GM10266 (cell line): ENCODE results near the gene KCNG2.

ENCODE experiments used
- DNase-seq: peaks from one replicate; pipeline ENCODE4 v3.0.0; 2012; ENCODE audit errors: extremely low spot score
- CTCF ChIP-seq: IDR thresholded peaks from 2 replicates; pipeline ENCODE4 v1.5.1; 2012; ENCODE audit warnings: mild to moderate bottlenecking, low read depth; ENCODE audit not compliant: control insufficient read depth, insufficient read depth; ENCODE audit errors: missing control alignments

KCNG2 gene

DNA sequence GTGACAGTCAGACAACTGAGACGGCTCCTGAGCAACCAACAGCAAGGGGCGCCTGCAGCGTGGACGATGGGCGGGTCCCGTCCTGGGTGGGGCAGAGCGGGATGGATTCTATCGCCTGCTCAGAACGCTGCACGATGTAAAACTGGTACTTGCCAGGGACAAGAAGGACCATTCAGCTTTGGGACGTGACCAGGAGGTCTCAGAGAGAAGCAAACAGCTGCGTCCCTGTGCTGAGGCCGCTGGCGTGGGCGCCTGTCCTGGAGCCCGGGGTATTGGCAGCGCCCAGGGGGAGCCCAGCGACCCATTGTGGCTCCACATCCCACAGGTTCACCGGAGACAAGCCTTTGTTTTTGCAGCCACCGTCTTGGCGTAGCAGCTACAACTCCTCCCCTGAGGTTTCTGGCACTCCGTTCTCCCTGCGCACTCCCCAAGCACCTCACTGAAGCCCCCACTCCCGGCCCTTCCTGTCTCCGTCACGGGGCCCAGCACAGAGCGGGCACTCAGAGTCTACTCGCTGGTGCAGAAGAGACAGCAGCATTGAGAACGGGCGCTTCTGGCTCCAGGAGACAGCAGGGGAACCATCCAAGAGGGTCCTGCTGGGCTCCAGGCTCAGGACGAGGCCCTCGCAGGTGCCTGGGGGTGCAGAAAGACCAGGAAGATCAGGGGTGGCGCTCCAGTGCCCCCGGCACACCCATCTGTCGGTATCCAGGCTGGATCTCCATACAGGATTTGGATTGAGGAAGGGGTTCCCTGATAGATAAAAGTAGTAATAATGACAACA, 22.1 kb upstream of the KCNG2 start:
- no peak for TF ChIP-seq CTCF

DNA sequence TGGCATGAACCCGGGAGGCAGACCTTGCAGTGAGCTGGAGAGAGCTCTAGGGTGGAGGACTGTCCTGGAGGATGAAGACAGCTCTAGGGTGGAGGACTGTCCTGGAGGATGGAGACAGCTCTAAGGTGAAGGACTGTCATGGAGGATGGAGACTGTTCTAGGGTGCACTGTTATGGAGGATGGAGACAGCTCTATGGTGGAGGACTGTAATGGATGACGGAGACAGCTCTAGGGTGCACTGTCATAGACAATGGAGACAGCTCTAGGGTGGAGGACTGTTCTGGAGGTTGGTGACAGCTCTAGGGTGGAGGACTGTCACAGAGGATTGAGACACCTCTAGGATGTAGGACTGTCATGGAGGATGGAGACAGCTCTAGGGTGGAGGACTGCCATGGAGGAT, 21.1 kb upstream of the KCNG2 start:
- DNase-seq, result no peak
- TF ChIP-seq CTCF, result no peak

More for the DNA sequence above, 22.1 kb upstream of the KCNG2 start:
- DNase-seq, result no peak

DNA sequence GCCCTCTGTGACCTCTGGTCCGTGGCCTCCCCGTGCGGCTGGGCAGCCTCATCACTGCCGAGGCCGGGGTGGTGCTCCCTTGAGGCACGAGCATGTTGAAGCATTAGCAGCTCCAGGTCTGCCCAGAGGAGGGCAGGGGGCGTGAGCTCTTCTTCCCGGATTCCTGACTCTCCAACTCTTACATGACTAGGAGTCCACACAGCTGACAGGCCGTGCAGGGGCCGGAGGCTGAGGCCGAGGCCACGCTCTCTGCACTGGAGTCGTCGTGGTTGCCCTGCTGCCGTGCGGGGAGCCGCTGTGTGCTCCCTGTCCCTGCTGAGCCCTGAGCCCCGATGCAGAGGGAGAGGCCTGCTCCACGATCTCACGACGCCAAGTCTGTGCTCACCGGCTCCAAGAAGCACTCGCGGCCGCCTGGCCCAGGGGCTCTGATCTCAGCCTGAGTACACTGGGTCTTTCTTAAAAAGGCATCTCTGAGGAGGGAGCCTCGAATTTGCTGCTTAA, 19.4 kb upstream of the KCNG2 start:
- no peak for TF ChIP-seq CTCF

DNA sequence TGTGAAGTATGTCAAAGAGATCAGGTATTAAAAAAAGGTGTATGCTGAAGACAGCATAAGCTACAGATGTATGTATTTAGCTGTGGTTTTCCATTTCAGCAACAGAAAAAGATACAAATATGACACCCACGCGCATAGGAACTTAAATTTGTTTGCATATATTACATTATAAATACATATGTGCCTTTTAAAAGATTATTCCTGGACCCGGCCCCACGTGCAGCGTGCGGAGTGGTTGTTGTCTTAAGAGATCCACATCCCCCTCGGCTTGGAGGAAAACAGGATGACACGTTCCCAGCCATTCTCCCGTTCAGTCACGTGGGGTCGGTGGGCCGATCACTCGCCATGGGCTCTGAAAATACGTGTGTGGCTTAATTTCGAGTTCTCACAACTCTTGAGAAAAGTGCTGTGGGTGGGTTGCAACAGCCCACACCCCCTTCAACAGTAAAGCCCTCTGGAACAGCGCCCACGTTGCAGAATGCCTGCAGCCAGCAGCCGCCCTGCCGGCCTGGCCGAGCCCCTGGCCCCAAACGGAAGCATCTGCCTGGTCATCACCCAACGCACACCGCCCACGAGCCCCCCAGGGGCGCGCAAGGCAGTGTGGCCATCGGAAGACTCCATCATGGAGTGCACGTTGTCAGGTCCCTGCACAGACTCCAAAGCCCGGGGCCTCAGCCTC, 18.6 kb upstream of the KCNG2 start:
- DNase-seq, result no peak
- TF ChIP-seq CTCF, result no peak

More for the DNA sequence above, 19.4 kb upstream of the KCNG2 start:
- DNase-seq, result no peak

DNA sequence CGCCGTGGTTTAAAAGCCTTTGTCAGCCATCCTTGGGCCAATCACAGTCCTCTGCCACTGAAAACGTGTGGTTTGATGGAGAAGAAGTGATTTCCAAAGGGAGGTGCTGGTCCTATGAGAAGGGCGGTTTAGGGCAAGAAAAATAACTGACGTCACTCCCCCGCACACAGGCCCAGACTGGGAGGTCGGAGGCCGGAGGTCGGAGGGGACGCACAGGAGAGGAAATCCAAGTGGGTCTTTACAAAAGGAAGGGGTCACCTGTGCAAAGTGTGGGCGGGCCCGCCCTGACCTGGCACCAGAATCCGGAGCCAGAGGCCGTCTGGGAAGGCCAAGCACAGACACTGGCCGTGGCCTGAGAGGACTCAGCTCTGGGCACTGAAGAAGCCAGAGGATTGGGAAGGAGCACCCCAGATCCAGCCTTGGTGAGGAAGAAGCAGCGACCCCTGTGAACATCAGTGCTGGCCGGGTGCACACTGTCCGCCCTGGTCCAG, 18.0 kb upstream of the KCNG2 start:
- TF ChIP-seq CTCF, result no peak
- no peak for DNase-seq

- TF ChIP-seq CTCF, result no peak
- no peak for DNase-seq
These were observed 17.2 kb upstream of the KCNG2 start for GRCh38 chr18:79780547-79780946.

DNA sequence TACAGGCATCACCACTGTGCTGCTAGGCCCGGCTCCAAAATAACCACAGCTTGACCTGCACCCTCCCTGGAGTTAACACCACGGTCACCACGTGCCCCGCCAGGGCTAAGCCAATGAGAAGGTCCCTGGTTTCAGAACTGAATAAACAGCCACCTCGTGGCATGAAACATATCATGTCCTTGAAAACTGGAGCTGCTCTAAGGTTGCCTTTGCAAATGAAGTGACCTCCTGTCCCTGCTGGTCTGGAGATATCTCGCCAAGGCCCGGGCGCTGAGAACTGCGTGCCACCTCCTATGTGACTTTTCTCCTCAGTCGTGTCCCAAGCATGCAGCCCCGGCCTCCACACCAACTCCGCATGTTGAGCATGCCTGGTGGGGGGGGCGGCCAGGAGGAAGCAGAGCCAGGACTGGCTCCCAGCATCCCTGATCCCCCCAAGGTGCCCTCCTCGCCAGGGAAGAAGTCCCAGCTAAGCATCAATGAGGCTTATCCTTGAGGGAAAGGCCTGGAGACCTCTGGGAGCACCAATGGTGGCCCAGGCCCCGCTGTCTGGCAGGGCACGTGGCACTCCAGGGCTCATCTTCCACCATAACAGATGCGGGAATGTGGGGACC, 16.3 kb upstream of the KCNG2 start:
- DNase-seq, result no peak
- no peak for TF ChIP-seq CTCF
